Tibial nerve (tissue), 4 donors: Measurements from ENCODE around the gene SLC1A3. TPM values are rescaled to one million over a fixed set of nuclear protein-coding genes. Genes with fewer than 3 reads are reported as not detected.

Experiments
- DNase-seq, 2 donors: peaks; one replicate each; pipeline ENCODE4 v3.0.0-alpha.2; 2019; ENCODE audit warnings: low spot score in 2 of 2
- H3K27ac ChIP-seq, 4 donors: fragments of 200-600 bp; sonication (generic) in 3 of 4; one replicate each; pipeline ENCODE4 v1.5.1; 2017 to 2019; ENCODE audit warnings: mild to moderate bottlenecking in 1 of 4
- H3K27me3 ChIP-seq, 2 donors: fragments of 200-600 bp; sonication (generic) in 1 of 2; one replicate each; pipeline versions ENCODE4 v1.5.1 to v1.6.0; 2017 to 2019
- H3K36me3 ChIP-seq, 3 donors: fragments of 200-600 bp; sonication (generic); one replicate each; pipeline ENCODE4 v1.5.1; 2018 to 2019
- H3K4me1 ChIP-seq, 4 donors: fragments of 200-600 bp; sonication (generic) in 3 of 4; one replicate each; pipeline ENCODE4 v1.5.1; 2017 to 2019
- H3K4me3 ChIP-seq, 4 donors: fragments of 200-600 bp; sonication (generic) in 3 of 4; one replicate each; pipeline ENCODE4 v1.5.1; 2017 to 2019; ENCODE audit warnings: mild to moderate bottlenecking in 1 of 4, moderate library complexity in 1 of 4
- H3K9me3 ChIP-seq, 4 donors: fragments of 200-600 bp; sonication (generic) in 3 of 4; one replicate each; pipeline ENCODE4 v1.5.1; 2017 to 2019
- CTCF ChIP-seq, 5 experiments: fragments of 200-600 bp in 3 of 5; fragments of 450-650 bp in 2 of 5; sonication (generic) in 3 of 5; IDR thresholded peaks; one replicate each; pipeline ENCODE4 v1.5.1; 2016 to 2019; ENCODE audit warnings: antibody characterized with exemption in 5 of 5, mild to moderate bottlenecking in 3 of 5, moderate library complexity in 2 of 5
- EP300 ChIP-seq, 2 donors: sonication (generic); formaldehyde crosslinking; IDR thresholded peaks; one replicate each; pipeline ENCODE4 v1.6.1; 2017; ENCODE audit warnings: antibody characterized with exemption in 2 of 2, mild to moderate bottlenecking in 1 of 2
- POLR2A ChIP-seq, 2 donors: fragments of 450-650 bp; IDR thresholded peaks; one replicate each; pipeline ENCODE4 v1.6.1; 2017; ENCODE audit warnings: antibody characterized with exemption in 2 of 2, mild to moderate bottlenecking in 2 of 2, moderate library complexity in 2 of 2
- WGBS, 2 donors: methylation state at CpG; one replicate each; pipeline ENCODE4 v1.1.5; 2018; 5-methylcytosine and 5-hydroxymethylcytosine counted together
- total RNA-seq, 4 donors: library from RNA; depleted of rRNA; stranded (reverse); fragments of >200 nt; gene quantifications; one replicate each; pipeline ENCODE4 v1.1.0, GENCODE V29; 2016

The SLC1A3 gene
- total RNA-seq, 4 donors from 2014 or later, result 22.0 to 123 (median 75.0) TPM

GRCh38 chr5:36719282-36719681 is 112.9 kb downstream of the SLC1A3 start:
- Histone ChIP-seq H3K27me3 (no peaks in the 10 kb centered on the region), H3K4me3 (no peak overlapping the region), H3K9me3 (no peaks in the 10 kb centered on the region), H3K4me1 (no peaks in the 10 kb centered on the region), H3K27ac (no peak overlapping the region), H3K36me3 (no peaks in the 10 kb centered on the region)
- TF ChIP-seq EP300 (IDR thresholded peaks at IDR 0.05), result no peak
- no peak for TF ChIP-seq POLR2A (IDR thresholded peaks at IDR 0.05)
- no peak for TF ChIP-seq CTCF (IDR thresholded peaks at IDR 0.05)
- DNase-seq, result no peak
- WGBS, 2 donors, result 76 to 78% methylated on average over 2 of the region's 2 CpGs

- no peaks in the 10 kb centered on the region for H3K36me3 ChIP-seq
- no peaks in the 10 kb centered on the region for H3K9me3 ChIP-seq
- 81 to 82% methylated on average over 4 of the region's 4 CpGs for WGBS, 2 donors
- H3K27me3 ChIP-seq, result no peaks in the 10 kb centered on the region
- no peak for TF ChIP-seq EP300 (IDR thresholded peaks at IDR 0.05)
- no peak for TF ChIP-seq CTCF (IDR thresholded peaks at IDR 0.05)
- no peak for TF ChIP-seq POLR2A (IDR thresholded peaks at IDR 0.05)
- no peaks in the 10 kb centered on the region for H3K4me1 ChIP-seq
- DNase-seq, result no peak
- H3K4me3 ChIP-seq, result no peak overlapping the region
- no peak overlapping the region for H3K27ac ChIP-seq
Observed at GRCh38 chr5:36720688-36721087, 114.3 kb downstream of the SLC1A3 start.

GRCh38 chr5:36721664-36722235 is 115.3 kb downstream of the SLC1A3 start:
- Histone ChIP-seq H3K27me3 (no peaks in the 10 kb centered on the region), H3K36me3 (no peaks in the 10 kb centered on the region), H3K9me3 (no peaks in the 10 kb centered on the region), H3K4me1 (no peaks in the 10 kb centered on the region), H3K27ac (no peak overlapping the region), H3K4me3 (no peak overlapping the region)
- TF ChIP-seq CTCF (IDR thresholded peaks at IDR 0.05) (no peak), EP300 (IDR thresholded peaks at IDR 0.05) (no peak), POLR2A (IDR thresholded peaks at IDR 0.05) (no peak)
- DNase-seq, result no peak
- WGBS, 2 donors, result 54 to 74% methylated on average over 5 of the region's 5 CpGs

- no peaks in the 10 kb centered on the region for H3K4me1 ChIP-seq
- H3K27me3 ChIP-seq, result no peaks in the 10 kb centered on the region
- H3K36me3 ChIP-seq, result no peaks in the 10 kb centered on the region
- WGBS, 2 donors, result 74 to 77% methylated on average over 6 of the region's 6 CpGs
- no peak for DNase-seq
- TF ChIP-seq CTCF (IDR thresholded peaks at IDR 0.05) (no peak), POLR2A (IDR thresholded peaks at IDR 0.05) (no peak), EP300 (IDR thresholded peaks at IDR 0.05) (no peak)
- H3K4me3 ChIP-seq, result no peak overlapping the region
- no peaks in the 10 kb centered on the region for H3K9me3 ChIP-seq
- no peak overlapping the region for H3K27ac ChIP-seq
Observed at GRCh38 chr5:36722900-36723299, 116.5 kb downstream of the SLC1A3 start.

- no peak overlapping the region for H3K4me3 ChIP-seq
- H3K9me3 ChIP-seq, result no peaks in the 10 kb centered on the region
- H3K27me3 ChIP-seq, result no peaks in the 10 kb centered on the region
- no peak for DNase-seq
- 61 to 79% methylated on average over 2 of the region's 2 CpGs for WGBS, 2 donors
- no peak for TF ChIP-seq POLR2A (IDR thresholded peaks at IDR 0.05)
- no peak for TF ChIP-seq CTCF (IDR thresholded peaks at IDR 0.05)
- no peak for TF ChIP-seq EP300 (IDR thresholded peaks at IDR 0.05)
- peak overlapping the region in 2 of 4 donors; percentile 42 to 56 for H3K27ac ChIP-seq
- no peaks in the 10 kb centered on the region for H3K36me3 ChIP-seq
- H3K4me1 ChIP-seq, result no peaks in the 10 kb centered on the region
Observed at GRCh38 chr5:36723912-36724311, 117.5 kb downstream of the SLC1A3 start.
